Testis (tissue), 2 donors: Measurements from ENCODE around the gene LAMA5.

ENCODE experiments used
- POLR2A ChIP-seq: fragments of 450-650 bp; IDR thresholded peaks from one replicate; pipeline ENCODE4 v1.6.1; 2017; ENCODE audit warnings: antibody characterized with exemption, mild to moderate bottlenecking, moderate library complexity
- TF ChIP-seq, protein P1 (sequence below), 3 experiments: fragments of 450-650 bp in 2 of 3; fragments of 200-600 bp in 1 of 3; sonication (generic) in 1 of 3; IDR thresholded peaks; one replicate each; pipeline ENCODE4 v1.5.1; 2016 to 2019; ENCODE audit warnings: antibody characterized with exemption in 3 of 3, mild to moderate bottlenecking in 2 of 3, moderate library complexity in 1 of 3

DNA sequence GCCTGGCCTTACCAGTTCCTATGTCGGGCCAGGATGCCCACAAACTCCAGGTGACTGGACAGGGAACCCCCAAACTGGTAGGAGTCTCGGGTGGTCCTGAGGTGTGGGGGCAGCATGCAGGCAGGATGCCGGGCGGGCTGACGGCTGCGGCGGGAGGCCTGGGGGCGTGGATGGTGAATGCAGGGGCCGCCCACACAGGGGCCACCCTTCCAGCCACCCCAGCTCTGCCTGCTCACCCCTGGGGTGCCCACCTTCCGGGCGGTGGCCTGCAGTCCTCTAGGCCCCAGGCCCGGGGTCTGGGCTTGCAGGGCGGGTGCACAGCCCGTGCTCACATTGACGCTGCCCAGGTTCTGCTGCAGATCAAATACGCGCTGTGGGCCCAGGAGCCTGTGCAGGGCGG is 56.0 kb downstream of the LAMA5 start:
- TF ChIP-seq, protein P1, sequence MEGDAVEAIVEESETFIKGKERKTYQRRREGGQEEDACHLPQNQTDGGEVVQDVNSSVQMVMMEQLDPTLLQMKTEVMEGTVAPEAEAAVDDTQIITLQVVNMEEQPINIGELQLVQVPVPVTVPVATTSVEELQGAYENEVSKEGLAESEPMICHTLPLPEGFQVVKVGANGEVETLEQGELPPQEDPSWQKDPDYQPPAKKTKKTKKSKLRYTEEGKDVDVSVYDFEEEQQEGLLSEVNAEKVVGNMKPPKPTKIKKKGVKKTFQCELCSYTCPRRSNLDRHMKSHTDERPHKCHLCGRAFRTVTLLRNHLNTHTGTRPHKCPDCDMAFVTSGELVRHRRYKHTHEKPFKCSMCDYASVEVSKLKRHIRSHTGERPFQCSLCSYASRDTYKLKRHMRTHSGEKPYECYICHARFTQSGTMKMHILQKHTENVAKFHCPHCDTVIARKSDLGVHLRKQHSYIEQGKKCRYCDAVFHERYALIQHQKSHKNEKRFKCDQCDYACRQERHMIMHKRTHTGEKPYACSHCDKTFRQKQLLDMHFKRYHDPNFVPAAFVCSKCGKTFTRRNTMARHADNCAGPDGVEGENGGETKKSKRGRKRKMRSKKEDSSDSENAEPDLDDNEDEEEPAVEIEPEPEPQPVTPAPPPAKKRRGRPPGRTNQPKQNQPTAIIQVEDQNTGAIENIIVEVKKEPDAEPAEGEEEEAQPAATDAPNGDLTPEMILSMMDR (IDR thresholded peaks at IDR 0.05), result no peak
- no peak for TF ChIP-seq POLR2A
